Mesenchymal stem cell (in vitro differentiated cells and primary cell): ENCODE measurements around the gene CYREN.

Experiments used
- DNase-seq: peaks from one replicate; pipeline ENCODE4 v3.0.0-alpha.2; 2013
- H2AFZ ChIP-seq: one replicate; pipeline ENCODE4 v1.6.1; 2013; ENCODE audit warnings: low read depth, mild to moderate bottlenecking, control low read depth, inconsistent platforms, low read length, moderate library complexity
- H2AK5ac ChIP-seq: 2 replicates; pipeline ENCODE4 v1.6.1; 2013; ENCODE audit warnings: low read length, moderate library complexity, mild to moderate bottlenecking, inconsistent platforms; ENCODE audit not compliant: severe bottlenecking
- H2BK120ac ChIP-seq: one replicate; pipeline ENCODE4 v1.6.1; 2013; ENCODE audit warnings: low read depth, mild to moderate bottlenecking, inconsistent platforms, low read length, moderate library complexity
- H2BK12ac ChIP-seq, 2 experiments: one replicate each; pipeline ENCODE4 v1.6.1; 2013; ENCODE audit warnings: inconsistent platforms in 2 of 2, low read length in 2 of 2, mild to moderate bottlenecking in 2 of 2, moderate library complexity in 2 of 2, control low read depth in 1 of 2
- H2BK15ac ChIP-seq: one replicate; pipeline ENCODE4 v1.6.1; 2013; ENCODE audit warnings: mild to moderate bottlenecking, low read depth, inconsistent platforms; ENCODE audit not compliant: poor library complexity, severe bottlenecking
- H2BK5ac ChIP-seq: 2 replicates; pipeline ENCODE4 v1.6.1; 2013; ENCODE audit warnings: low read depth, mild to moderate bottlenecking, low read length, control low read depth, inconsistent platforms; ENCODE audit not compliant: poor library complexity, severe bottlenecking
- H3K14ac ChIP-seq, 2 experiments: one replicate each; pipeline ENCODE4 v1.6.1; 2013; ENCODE audit warnings: inconsistent platforms in 2 of 2, low read length in 2 of 2, control low read depth in 1 of 2, mild to moderate bottlenecking in 1 of 2, moderate library complexity in 1 of 2
- H3K18ac ChIP-seq, 2 experiments: one replicate each; pipeline ENCODE4 v1.6.1; 2013; ENCODE audit warnings: inconsistent platforms in 2 of 2, low read length in 2 of 2, control low read depth in 1 of 2, low read depth in 1 of 2, mild to moderate bottlenecking in 1 of 2
- H3K23ac ChIP-seq, 2 experiments: one replicate each; pipeline ENCODE4 v1.6.1; 2013; ENCODE audit warnings: inconsistent platforms in 2 of 2, low read length in 2 of 2, mild to moderate bottlenecking in 2 of 2, moderate library complexity in 2 of 2, control low read depth in 1 of 2
- H3K27ac ChIP-seq: 2 replicates; pipeline ENCODE4 v1.5.1; 2013; ENCODE audit warnings: mild to moderate bottlenecking, moderate library complexity, low read length, control low read depth, inconsistent platforms; ENCODE audit not compliant: poor library complexity, severe bottlenecking
- H3K27me3 ChIP-seq, 2 experiments: 2 replicates each; pipeline versions ENCODE4 v1.6.1 to v1.7.0; 2013; ENCODE audit warnings: low read length in 2 of 2, mild to moderate bottlenecking in 2 of 2, moderate library complexity in 2 of 2, control low read depth in 1 of 2, inconsistent platforms in 1 of 2; ENCODE audit not compliant: control insufficient read depth in 1 of 2, insufficient read depth in 1 of 2
- H3K36me3 ChIP-seq, 2 experiments: 2 replicates each; pipeline versions ENCODE4 v1.6.1 to v1.7.0; 2013; ENCODE audit warnings: low read length in 2 of 2, control low read depth in 1 of 2, inconsistent platforms in 1 of 2, low read depth in 1 of 2, mild to moderate bottlenecking in 1 of 2; ENCODE audit not compliant: insufficient read depth in 2 of 2, control insufficient read depth in 1 of 2
- H3K4ac ChIP-seq, 2 experiments: one replicate each; pipeline ENCODE4 v1.6.1; 2013; ENCODE audit warnings: inconsistent platforms in 2 of 2, low read length in 2 of 2, mild to moderate bottlenecking in 2 of 2, moderate library complexity in 2 of 2, control low read depth in 1 of 2, low read depth in 1 of 2
- H3K4me1 ChIP-seq: 2 replicates; pipeline ENCODE4 v1.6.1; 2013; ENCODE audit warnings: low read depth, low read length, control low read depth; ENCODE audit not compliant: control insufficient read depth, insufficient read depth
- H3K4me2 ChIP-seq: 2 replicates; pipeline ENCODE4 v1.6.1; 2013; ENCODE audit warnings: low read length, mild to moderate bottlenecking, inconsistent platforms; ENCODE audit not compliant: poor library complexity, severe bottlenecking
- H3K4me3 ChIP-seq, 2 experiments: 2 replicates each; pipeline versions ENCODE4 v1.5.1 to v1.7.0; 2013; ENCODE audit warnings: low read length in 2 of 2, mild to moderate bottlenecking in 2 of 2, control low read depth in 1 of 2, low read depth in 1 of 2; ENCODE audit not compliant: insufficient read depth in 1 of 2
- H3K79me1 ChIP-seq: replicated peaks from 2 replicates; pipeline ENCODE4 v1.6.1; 2013; ENCODE audit warnings: mild to moderate bottlenecking, control low read depth, low read length, inconsistent platforms; ENCODE audit not compliant: poor library complexity, severe bottlenecking
- H3K9ac ChIP-seq: 2 replicates; pipeline ENCODE4 v1.7.0; 2013; ENCODE audit warnings: mild to moderate bottlenecking, low read length, moderate library complexity
- H3K9me3 ChIP-seq: 2 replicates; pipeline ENCODE4 v1.7.0; 2013; ENCODE audit warnings: mild to moderate bottlenecking, low read length; ENCODE audit not compliant: control insufficient read depth
- H4K8ac ChIP-seq: one replicate; pipeline ENCODE4 v1.6.1; 2013; ENCODE audit warnings: inconsistent platforms, mild to moderate bottlenecking, low read length, moderate library complexity
- H4K91ac ChIP-seq: one replicate; pipeline ENCODE4 v1.6.1; 2013; ENCODE audit warnings: mild to moderate bottlenecking, low read length, inconsistent platforms
- WGBS: methylation state at CpG from one replicate; pipeline ENCODE4 v1.1.7; 2013; ENCODE audit warnings: mixed read lengths; 5-methylcytosine and 5-hydroxymethylcytosine counted together

Gene CYREN

DNA sequence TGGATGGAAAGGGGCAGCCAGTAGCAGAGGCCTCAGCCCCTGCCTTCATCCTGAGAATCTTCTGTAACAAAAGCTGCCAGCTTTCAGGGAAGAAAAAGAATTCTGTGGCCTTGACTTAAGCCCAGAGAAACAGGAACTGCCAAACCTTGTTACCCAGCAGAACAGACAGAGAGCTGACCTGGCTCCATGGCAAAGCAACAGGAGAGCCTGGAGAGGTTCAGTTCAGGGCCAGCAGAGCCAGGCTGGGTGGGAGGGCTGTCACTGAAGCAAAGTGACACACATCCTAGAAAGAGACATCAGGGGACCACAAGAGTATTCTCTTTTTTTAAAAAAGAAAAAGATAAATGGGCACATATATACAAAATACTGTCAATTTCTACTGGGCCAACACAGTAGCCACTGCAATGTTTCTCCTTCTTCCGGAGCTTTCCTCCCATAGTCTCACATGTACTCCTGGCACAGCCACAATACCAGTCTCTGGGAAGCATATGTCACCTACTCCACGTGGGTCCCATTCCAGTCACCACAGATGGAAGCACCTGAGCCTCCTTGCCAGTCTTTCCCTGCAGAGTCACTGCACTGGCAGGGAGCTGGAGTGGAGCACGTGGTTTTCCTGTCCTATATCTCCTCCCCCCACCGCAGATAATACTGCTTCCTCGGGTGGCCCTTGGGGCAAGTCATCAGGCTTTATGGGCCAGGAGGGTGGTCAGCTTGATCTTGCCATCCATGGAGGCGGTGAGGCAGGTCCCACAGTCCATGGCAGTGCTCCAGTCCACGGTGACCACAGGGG lies 15.2 kb upstream of the CYREN start:
- Histone ChIP-seq H3K36me3 (peaks cover 74 to 81% of the 10 kb centered on the region in 2 experiments), H3K27ac (no peak overlapping the region), H4K91ac (no peak overlapping the region), H2AK5ac (no peak overlapping the region), H3K9me3 (peaks cover 40% of the 10 kb centered on the region), H3K79me1 (peaks cover 57% of the 10 kb centered on the region), H3K4ac (no peak overlapping the region), H2AFZ (no peak overlapping the region), H3K23ac (no peak overlapping the region), H2BK5ac (no peak overlapping the region), H3K14ac (no peak overlapping the region), H3K4me3 (no peak overlapping the region), H3K27me3 (no peaks in the 10 kb centered on the region), H2BK12ac (no peak overlapping the region), H3K4me1 (no peaks in the 10 kb centered on the region), H2BK15ac (no peak overlapping the region), H3K9ac (no peak overlapping the region), H3K4me2 (no peak overlapping the region), H2BK120ac (no peak overlapping the region), H4K8ac (no peak overlapping the region), H3K18ac (no peak overlapping the region)
- DNase-seq = no peak
- 95% methylated on average over 7 of the region's 7 CpGs for WGBS

GRCh38 chr7:135184254-135184841 lies 13.8 kb upstream of the CYREN start:
- WGBS = 96% methylated on average over 5 of the region's 5 CpGs
- Histone ChIP-seq H4K8ac (peak overlapping the region; percentile 5), H3K4me2 (no peak overlapping the region), H3K27me3 (no peaks in the 10 kb centered on the region), H2BK15ac (no peak overlapping the region), H2AFZ (no peak overlapping the region), H3K36me3 (peaks cover 80 to 82% of the 10 kb centered on the region in 2 experiments), H3K4me1 (no peaks in the 10 kb centered on the region), H3K4me3 (no peak overlapping the region), H2BK120ac (no peak overlapping the region), H2BK12ac (no peak overlapping the region), H2AK5ac (no peak overlapping the region), H3K23ac (no peak overlapping the region), H3K27ac (no peak overlapping the region), H3K79me1 (peaks cover 56% of the 10 kb centered on the region), H3K4ac (no peak overlapping the region), H3K9me3 (peaks cover 53% of the 10 kb centered on the region), H3K18ac (no peak overlapping the region), H3K14ac (no peak overlapping the region), H3K9ac (no peak overlapping the region), H2BK5ac (no peak overlapping the region), H4K91ac (no peak overlapping the region)
- no peak for DNase-seq

GRCh38 chr7:135183478-135183877 lies 13.0 kb upstream of the CYREN start:
- Histone ChIP-seq H4K91ac (no peak overlapping the region), H2BK5ac (no peak overlapping the region), H2AFZ (no peak overlapping the region), H3K27me3 (no peaks in the 10 kb centered on the region), H3K14ac (no peak overlapping the region), H3K4me2 (no peak overlapping the region), H3K9me3 (peaks cover 62% of the 10 kb centered on the region), H3K4me1 (no peaks in the 10 kb centered on the region), H2BK12ac (no peak overlapping the region), H3K9ac (no peak overlapping the region), H3K27ac (no peak overlapping the region), H3K23ac (no peak overlapping the region), H3K4ac (no peak overlapping the region), H4K8ac (no peak overlapping the region), H2BK120ac (no peak overlapping the region), H3K36me3 (peaks cover 73 to 77% of the 10 kb centered on the region in 2 experiments), H2AK5ac (no peak overlapping the region), H3K4me3 (peak overlapping the region in 1 of 2 experiments; percentile 43), H2BK15ac (no peak overlapping the region), H3K18ac (no peak overlapping the region), H3K79me1 (peaks cover 54% of the 10 kb centered on the region)
- no peak for DNase-seq
- WGBS = 95% methylated on average over 7 of the region's 7 CpGs

GRCh38 chr7:135181929-135182678 lies 11.6 kb upstream of the CYREN start:
- Histone ChIP-seq H2AK5ac (no peak overlapping the region), H3K4me2 (no peak overlapping the region), H3K9me3 (peaks cover 72% of the 10 kb centered on the region), H3K4me1 (no peaks in the 10 kb centered on the region), H3K4ac (no peak overlapping the region), H2BK15ac (no peak overlapping the region), H2BK5ac (no peak overlapping the region), H2BK12ac (no peak overlapping the region), H3K27me3 (no peaks in the 10 kb centered on the region), H2AFZ (no peak overlapping the region), H3K9ac (no peak overlapping the region), H3K27ac (no peak overlapping the region), H3K23ac (no peak overlapping the region), H3K14ac (no peak overlapping the region), H3K79me1 (peaks cover 47% of the 10 kb centered on the region), H2BK120ac (no peak overlapping the region), H4K8ac (no peak overlapping the region), H4K91ac (no peak overlapping the region), H3K4me3 (peak overlapping the region in 1 of 2 experiments; percentile 43), H3K36me3 (peaks cover 59 to 78% of the 10 kb centered on the region in 2 experiments), H3K18ac (no peak overlapping the region)
- DNase-seq = no peak
- WGBS = 97% methylated on average over 31 of the region's 31 CpGs
